HL-60 (cell line): ENCODE measurements around the gene ZNF469.

ENCODE experiments used
- POLR2AphosphoS5 ChIP-seq: IDR thresholded peaks from 2 replicates; pipeline ENCODE4 v1.6.1; 2012; ENCODE audit warnings: low read depth
- TF ChIP-seq, protein P1 (sequence below): IDR thresholded peaks from one replicate; pipeline ENCODE4 v1.5.1; 2011; ENCODE audit warnings: low read length, control low read depth, inconsistent platforms; ENCODE audit not compliant: insufficient read depth

DNA sequence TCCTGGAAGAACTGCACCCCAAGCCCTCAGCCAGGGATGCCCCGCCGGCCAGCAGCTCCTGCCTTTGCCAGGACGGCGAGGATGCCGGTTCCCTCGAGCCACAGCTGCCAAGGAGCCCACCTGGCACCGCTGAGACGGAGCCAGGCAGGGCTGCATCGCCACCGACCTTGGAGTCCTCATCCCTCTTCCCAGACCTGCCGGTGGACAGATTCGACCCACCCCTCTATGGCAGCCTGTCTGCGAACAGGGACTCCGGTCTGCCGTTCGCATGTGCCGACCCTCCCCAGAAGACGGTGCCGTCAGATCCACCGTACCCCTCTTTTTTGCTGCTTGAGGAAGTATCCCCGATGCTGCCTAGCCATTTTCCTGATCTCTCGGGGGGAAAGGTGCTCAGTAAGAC is 48.9 kb downstream of the ZNF469 start:
- TF ChIP-seq POLR2AphosphoS5, result no peak
- TF ChIP-seq, protein P1, sequence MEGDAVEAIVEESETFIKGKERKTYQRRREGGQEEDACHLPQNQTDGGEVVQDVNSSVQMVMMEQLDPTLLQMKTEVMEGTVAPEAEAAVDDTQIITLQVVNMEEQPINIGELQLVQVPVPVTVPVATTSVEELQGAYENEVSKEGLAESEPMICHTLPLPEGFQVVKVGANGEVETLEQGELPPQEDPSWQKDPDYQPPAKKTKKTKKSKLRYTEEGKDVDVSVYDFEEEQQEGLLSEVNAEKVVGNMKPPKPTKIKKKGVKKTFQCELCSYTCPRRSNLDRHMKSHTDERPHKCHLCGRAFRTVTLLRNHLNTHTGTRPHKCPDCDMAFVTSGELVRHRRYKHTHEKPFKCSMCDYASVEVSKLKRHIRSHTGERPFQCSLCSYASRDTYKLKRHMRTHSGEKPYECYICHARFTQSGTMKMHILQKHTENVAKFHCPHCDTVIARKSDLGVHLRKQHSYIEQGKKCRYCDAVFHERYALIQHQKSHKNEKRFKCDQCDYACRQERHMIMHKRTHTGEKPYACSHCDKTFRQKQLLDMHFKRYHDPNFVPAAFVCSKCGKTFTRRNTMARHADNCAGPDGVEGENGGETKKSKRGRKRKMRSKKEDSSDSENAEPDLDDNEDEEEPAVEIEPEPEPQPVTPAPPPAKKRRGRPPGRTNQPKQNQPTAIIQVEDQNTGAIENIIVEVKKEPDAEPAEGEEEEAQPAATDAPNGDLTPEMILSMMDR, result no peak
